GM12872 (cell line): ENCODE results near the gene GP1BA.

ENCODE experiments used
- TF ChIP-seq, protein P1 (sequence below): IDR thresholded peaks from 3 replicates; pipeline ENCODE4 v1.5.1; 2011; ENCODE audit warnings: low read depth, mild to moderate bottlenecking, low read length, moderate library complexity; ENCODE audit not compliant: insufficient read depth

Gene GP1BA

DNA sequence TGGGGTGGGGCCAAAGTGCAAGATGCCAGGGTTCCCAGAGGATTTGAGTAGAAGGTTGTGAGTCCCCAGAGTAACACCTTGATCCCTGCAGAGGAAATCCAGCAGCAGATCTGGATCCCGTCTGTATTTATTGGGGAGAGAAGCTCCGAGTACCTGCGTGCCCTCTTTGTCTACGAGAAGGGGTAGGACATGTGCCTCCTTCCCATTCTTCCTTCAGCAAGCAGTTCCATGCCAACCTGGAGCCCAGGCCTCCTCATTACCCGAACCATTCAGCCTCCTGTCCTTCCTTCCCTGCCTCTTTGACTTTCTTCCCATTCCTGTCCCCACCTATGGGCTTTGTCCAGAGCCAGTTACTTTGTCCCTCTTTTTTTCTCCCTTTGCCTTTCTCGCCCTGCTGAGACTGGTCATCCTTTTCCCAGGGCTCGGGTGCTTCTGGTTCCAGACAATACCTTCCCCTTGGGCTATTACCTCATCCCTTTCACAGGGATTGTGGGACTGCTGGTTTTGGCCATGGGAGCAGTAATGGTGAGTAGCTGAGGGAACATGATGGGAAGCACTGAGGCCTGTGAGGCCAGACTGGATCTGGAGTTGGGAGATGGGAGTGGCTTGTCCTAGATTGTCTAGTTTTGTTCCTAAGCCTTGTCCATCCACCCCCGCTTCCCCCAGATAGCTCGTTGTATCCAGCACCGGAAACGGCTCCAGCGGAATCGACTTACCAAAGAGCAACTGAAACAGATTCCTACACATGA lies 10.9 kb downstream of the GP1BA start:
- TF ChIP-seq, protein P1, sequence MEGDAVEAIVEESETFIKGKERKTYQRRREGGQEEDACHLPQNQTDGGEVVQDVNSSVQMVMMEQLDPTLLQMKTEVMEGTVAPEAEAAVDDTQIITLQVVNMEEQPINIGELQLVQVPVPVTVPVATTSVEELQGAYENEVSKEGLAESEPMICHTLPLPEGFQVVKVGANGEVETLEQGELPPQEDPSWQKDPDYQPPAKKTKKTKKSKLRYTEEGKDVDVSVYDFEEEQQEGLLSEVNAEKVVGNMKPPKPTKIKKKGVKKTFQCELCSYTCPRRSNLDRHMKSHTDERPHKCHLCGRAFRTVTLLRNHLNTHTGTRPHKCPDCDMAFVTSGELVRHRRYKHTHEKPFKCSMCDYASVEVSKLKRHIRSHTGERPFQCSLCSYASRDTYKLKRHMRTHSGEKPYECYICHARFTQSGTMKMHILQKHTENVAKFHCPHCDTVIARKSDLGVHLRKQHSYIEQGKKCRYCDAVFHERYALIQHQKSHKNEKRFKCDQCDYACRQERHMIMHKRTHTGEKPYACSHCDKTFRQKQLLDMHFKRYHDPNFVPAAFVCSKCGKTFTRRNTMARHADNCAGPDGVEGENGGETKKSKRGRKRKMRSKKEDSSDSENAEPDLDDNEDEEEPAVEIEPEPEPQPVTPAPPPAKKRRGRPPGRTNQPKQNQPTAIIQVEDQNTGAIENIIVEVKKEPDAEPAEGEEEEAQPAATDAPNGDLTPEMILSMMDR: no peak

DNA sequence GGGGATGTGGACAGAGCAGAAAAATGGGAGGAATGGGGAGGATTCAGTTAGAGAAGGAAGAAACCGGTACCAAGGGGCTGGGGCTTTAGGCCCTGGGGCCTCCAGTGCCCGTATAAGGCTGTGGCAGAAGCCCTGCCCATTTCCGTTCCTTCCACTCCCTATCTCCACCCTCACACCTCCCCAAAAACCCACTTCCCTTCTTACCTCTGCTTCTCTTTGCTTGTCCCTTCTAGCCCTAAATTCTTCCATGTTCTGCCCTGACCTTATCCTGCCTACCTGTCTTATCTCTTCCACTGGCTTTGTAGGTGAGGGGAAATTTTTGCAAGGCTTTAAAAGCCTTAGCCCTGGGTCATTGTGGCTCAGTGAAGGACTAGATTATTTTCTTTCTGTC lies 12.1 kb downstream of the GP1BA start:
- TF ChIP-seq, protein P1: no peak

DNA sequence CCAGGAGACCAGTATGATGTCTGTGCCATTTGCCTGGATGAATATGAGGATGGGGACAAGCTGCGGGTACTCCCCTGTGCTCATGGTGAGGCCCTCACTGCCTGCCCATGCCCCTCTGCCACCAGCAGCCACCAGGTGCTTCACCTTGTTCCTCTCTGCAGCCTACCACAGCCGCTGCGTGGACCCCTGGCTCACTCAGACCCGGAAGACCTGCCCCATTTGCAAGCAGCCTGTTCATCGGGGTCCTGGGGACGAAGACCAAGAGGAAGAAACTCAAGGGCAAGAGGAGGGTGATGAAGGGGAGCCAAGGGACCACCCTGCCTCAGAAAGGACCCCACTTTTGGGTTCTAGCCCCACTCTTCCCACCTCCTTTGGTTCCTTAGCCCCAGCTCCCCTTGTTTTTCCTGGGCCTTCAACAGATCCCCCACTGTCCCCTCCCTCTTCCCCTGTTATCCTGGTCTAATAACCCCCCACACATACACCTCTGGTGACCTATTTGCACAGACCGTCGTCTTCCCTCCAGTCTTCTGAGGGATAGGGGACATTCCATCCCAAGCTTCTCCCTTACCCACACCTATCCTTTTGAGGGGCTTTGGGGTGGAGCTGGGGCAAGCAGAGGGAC lies 12.6 kb downstream of the GP1BA start:
- TF ChIP-seq, protein P1: no peak

DNA sequence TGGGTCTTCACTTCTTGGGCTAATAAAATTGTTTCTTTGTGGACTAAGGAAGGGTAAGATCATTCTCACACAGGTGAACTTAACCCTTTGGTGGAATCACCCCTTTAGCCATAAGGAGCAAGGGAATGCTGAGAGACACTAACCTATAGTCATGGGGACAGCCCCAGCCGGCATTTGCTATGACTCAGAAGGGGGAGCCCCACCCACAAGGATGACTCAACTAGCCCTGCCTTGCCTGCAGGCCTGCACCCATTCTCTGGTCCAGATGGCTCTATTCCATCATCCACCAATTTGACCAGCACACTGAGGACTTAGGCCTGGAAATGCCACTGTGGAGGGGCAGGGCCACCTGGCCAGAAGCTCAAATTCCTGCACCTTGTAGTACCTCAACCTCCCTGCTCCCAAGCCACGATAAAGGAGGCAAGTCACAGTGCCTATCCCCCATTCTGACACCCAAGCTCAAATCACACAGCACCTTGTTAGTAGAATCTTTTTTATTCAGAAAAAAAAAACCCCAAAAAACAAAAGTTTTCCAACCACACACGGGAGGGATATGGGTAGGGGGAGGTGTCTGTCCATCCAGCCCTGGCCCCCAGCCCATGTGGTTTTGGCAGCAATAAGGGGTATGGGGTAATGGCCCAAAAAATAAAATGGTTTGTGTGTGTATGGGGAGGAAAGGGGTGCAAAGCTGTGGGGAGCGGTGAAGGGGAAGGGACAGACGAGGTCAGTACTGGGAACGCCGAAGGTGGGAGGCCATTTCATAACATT lies 13.3 kb downstream of the GP1BA start:
- TF ChIP-seq, protein P1: no peak

DNA sequence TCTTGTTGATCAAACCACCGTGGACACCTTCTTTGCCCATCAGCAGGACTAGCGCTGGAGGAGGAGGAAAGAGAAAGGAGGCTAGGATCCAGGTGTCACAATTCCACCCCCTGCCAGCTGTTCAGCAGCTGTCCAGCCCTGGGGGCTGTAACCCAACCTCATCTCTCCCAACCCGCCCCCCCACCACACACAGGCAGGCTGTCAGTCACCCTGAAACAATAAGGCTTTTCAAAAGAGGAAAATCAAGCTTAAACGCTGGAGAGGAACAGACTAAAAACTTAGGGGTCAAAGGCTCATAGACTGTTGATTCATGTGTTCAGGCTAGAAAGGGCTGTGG lies 13.8 kb downstream of the GP1BA start:
- TF ChIP-seq, protein P1: no peak

DNA sequence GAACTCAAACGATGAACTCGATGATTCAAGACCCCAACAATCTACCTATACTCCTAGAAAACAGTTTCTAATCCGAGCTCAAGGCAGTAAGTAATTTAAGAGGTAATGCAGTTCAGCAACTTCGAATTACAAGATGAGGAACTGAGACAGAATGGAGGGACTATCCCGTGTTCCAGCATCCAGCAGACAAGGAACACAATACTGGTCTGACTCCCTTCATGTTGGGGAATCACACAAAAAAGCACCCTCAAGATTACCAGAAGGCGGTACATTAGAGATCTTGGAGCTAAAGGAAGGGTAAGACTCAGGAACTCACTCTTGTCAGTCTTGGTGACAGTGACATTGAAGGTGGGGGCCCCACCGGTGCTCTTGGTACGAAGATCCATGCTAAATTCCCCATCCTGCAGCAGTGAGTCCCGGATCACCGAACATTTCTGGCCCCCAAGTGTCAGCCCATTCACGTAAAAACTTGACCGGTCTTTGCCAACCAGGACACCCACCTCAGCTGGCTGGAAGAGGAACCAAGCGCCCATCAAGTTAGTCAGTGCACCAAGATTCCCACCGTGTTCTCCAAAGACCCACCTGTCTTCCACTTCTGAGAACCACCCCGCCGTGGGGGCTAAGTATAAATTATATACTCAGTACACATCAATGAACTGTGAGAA lies 14.4 kb downstream of the GP1BA start:
- TF ChIP-seq, protein P1: no peak

DNA sequence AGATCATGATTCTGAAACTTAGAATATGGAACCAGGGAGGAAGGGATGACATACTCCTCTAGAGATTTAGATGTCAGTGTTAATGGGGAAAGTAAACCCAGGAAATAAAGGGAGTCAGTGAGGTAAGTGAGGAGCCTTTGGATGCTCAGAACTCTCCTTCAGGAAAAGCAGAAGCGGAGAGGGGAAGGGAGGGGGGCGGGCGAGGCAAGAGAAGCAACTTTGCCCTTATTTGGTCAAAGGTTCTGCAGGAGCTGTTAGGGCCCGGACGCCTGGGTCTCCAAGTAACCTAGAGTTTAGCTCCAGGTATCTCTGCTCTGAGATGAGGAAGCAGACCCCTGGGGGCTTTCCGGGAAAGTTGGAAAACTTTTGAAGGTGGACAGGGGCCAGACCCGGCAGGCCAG lies 14.9 kb downstream of the GP1BA start:
- TF ChIP-seq, protein P1: no peak
